ENCODE results near the gene CHMP4B.

Gene CHMP4B

DNA sequence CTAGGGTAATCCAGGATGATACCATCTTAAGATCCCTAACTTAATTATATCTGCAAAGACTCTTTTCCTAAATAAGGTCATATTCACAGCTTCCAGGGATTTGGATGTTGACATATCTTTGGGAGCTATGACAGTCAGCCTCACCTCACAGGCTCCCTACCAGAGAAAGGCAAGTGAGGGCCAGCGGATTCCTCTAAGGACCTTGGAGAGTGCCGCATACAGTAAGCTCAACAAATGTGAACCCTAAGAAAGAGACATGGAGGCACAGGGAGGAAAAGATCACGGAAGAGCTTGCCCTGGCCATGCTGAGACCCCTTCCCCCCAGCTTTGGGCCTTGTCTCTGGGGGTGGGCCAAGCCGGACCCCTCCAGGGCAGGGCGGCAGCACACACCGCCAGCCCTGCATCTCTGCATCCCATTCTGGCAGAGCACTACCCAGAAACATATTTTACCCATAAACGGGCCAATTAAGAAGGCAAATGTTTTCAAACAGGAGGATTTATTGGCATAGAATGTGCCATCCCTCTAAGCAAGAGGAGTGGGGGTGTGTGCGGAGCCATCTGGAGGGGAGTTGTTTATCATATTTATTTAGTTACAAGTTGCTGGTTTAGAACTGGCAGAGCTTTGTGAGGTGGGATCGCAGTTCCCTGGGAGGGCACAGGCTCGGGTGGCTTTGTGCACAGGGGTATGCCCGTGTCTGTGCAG lies 55.4 kb downstream of the CHMP4B start:
- no peak for DNase-seq

DNA sequence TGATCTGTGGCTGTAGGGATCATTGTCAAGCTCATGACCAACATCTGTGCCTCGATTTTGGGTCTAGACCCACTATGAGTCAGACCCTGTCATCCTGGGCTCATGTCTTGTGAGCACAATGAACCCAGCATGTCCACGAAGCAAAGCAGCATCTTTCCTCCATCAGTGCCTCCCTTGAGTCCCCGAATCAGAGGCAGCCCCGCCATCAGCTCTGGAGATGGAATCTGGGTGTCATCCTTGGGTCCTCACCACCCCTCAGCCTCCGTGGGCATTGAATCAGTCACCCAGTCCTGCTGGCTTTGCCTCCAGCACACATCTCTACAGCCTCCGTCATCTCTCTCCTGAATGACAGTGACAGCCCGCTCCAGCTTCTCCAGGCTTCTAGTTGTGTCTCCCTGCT lies 56.9 kb downstream of the CHMP4B start:
- no peak for DNase-seq

DNA sequence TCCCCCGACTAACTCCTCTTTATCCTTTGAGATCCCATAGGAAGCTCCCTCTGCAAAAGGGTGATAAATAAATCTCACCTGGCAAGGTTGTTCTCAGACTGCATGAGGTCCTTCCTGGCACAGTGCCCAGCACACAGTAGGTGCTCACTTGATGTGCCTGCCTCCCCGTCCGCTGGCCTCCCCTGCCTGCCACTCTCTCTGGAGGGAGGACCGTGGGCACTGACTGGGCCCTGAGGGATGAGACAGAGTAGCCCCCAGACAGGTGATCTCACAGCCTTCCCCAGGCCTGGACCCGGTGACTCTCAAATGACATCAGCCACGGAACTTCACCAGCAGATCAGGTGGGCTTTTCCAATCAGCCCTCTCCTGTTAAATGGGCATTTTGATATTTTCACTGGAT lies 57.4 kb downstream of the CHMP4B start:
- DNase-seq = no peak

DNA sequence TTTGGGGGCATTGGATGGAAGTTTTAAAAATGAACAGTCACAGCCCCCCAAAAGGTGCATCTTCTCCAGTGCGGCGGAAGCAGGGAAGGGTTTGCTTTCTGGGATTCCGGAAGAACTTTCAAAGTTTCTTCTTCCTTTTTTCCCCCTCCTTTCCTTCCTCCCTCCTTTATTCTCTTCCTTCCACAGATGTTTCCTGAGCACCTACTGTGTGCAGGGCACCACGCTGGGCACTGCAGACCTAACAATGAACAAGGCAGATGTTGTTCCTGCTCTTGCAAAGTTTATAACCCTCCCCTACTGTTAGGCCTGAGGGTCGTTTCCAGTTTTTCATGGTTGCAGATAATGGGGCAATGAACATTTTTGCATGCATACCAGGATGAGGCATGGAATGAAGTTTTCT lies 58.1 kb downstream of the CHMP4B start:
- no peak for DNase-seq

- no peak for DNase-seq
Observed at GRCh38 chr20:33871362-33871761, 60.2 kb downstream of the CHMP4B start.

DNA sequence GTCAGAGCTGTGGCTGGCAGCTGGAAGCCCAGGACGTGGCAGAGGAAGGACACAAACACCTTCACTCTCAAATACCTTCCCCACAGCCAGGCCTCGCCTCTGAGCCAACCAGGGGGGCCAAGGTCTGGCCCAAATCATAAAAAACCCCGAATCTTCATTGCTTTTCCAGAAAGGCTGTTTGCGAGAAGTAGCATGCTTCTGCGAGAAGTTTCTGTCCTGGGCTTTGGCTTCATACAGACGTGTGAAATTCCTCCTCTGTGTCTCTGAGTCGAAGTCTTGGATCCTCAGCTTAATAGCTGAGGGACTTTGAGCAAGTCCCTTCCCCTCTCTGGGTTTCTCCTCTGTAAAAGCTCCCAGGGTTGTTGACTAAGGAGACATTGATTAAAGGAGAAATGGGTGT lies 63.0 kb downstream of the CHMP4B start:
- no peak for DNase-seq

DNA sequence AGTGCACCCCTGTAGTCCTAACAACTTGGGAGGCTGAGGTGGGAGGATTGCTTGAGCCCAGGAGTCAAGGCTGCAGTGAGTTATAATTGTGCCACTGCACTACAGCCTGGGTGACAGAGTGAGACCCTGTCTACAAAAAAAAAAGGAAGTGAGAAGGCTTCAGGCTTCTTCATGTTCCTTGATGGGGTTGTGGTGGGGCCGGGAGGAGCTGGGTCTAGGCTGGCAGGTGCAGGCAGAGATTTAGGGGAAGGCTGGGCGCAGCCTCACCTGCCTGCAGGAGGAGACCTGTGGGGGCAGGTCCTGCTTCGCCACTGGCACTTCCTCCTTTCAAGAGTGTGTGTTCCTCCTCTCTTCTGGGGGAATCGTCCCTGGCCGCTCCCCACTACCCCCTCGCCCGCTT lies 63.9 kb downstream of the CHMP4B start:
- no peak for DNase-seq

- DNase-seq = no peak
Observed at GRCh38 chr20:33875534-33876026, 64.4 kb downstream of the CHMP4B start.

DNA sequence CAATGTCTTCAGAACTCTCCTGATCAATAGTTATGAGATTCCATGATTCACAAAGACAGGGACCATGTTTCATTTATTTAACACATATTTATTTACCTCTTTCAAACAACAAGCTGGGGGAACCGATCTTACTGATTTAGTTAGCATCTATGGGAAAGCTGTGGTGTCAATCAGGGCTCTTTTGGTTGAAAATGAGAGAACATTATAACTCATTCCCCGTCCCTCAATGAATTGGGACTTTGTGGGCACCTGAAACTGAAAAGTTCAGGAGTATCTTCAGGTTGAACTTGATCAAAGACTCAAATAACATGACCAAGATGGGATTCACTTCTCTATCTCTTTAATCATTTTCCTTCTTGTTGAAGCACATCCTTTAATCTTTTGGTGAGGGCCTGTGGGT lies 67.4 kb downstream of the CHMP4B start:
- DNase-seq = no peak

GRCh38 chr20:33880396-33880795 lies 69.2 kb downstream of the CHMP4B start:
- DNase-seq = no peak

DNA sequence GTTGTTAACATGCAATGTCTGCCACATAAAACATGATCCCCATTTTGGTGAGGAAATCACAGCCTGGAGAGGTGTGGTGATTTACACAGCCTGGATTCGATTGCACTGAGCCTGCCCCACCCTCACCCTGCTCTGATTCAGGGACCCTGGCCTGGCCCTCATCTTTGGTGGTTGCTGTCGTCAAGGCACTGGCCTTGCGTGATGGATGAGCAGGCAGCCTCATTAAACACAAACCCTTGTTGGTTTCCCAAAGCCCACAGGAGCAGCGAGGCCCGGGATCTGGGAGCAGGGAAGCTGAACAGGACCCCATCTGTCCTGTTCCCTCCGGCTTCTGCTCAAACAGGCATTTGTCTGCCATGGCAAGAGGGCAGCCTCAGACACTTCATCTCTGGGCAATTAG lies 70.8 kb downstream of the CHMP4B start:
- no peak for DNase-seq

- no peak for DNase-seq
Observed at GRCh38 chr20:33882481-33882880, 71.3 kb downstream of the CHMP4B start.

GRCh38 chr20:33883164-33883563 lies 72.0 kb downstream of the CHMP4B start:
- DNase-seq = no peak

DNA sequence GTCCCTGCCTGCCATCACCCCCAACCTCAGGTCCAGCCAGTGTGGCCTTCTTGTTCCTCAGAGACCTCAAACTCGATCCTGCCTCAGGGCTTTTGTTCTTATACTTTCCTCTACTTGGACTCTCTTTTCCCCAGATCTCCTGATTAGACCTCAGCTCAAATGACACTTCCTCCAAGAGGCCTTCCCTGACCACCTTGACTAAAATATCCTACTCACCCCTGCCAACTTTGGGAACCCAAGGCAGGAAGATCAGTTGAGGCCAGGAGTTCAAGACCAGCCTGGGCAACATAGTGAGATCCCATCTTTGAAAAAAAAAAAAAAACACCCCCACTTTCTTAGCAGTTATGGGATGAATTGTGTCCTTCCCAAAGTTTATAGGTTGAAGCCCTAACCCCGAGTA lies 73.5 kb downstream of the CHMP4B start:
- no peak for DNase-seq

GRCh38 chr20:33889312-33889711 lies 78.2 kb downstream of the CHMP4B start:
- no peak for DNase-seq

DNA sequence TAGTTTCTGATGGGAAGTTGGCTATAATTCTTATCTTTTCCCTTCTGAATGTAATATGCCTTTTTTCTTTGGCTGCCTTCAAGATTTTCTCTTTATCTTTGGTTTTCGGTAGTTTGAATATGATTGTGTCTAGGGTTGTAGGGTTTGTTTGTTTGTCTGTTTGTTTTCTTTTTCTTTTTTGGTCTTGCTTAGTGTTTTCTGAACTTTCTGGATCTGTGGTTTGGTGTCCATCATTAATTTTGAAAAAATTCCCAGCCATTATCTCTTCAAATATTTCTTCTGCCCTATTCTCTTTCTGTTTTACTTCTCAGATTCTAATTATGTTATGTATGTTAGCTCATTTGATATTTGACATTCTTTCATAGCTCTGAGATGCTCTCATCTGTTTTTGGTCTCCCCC lies 79.4 kb downstream of the CHMP4B start:
- no peak for DNase-seq

DNA sequence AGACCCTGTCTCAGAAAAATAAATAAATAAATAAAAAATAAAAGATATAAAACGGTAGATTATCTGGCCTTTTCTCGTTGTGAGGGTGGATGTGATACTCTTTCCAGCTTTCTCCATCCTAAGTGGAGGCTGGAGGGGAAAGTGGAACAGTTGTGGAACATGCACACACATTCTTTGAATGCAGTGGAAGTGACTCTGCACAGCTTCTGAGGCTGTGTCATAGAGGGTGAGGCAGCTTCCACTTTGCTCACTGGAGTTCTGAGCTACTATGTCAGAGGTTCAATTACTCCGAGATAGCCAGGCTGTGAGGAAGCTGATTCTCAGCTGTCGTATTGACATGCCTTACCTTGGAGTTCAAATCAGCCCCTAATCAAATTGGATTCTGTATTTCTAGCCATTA lies 82.2 kb downstream of the CHMP4B start:
- no peak for DNase-seq

- no peak for DNase-seq
Observed at GRCh38 chr20:33894798-33895197, 83.7 kb downstream of the CHMP4B start.

DNA sequence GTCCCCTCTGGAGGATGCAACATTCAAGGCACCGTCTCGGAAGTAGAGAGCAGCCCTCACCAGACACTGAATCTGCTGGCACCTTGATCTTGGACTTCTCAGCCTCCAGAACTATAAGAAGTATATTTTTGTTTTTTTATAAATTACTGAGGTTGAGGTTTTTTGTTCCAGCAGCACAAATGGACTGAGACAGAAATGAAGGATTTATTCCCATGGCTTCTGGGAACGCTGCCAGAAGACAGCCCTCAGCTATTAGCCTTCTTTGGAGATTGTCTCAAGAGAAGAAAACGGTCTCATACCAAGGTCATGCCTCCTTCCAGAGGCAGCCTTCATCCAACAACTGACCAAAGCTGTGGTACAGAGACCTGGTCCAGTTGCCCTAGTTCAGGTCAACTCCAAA lies 85.4 kb downstream of the CHMP4B start:
- DNase-seq = no peak

DNA sequence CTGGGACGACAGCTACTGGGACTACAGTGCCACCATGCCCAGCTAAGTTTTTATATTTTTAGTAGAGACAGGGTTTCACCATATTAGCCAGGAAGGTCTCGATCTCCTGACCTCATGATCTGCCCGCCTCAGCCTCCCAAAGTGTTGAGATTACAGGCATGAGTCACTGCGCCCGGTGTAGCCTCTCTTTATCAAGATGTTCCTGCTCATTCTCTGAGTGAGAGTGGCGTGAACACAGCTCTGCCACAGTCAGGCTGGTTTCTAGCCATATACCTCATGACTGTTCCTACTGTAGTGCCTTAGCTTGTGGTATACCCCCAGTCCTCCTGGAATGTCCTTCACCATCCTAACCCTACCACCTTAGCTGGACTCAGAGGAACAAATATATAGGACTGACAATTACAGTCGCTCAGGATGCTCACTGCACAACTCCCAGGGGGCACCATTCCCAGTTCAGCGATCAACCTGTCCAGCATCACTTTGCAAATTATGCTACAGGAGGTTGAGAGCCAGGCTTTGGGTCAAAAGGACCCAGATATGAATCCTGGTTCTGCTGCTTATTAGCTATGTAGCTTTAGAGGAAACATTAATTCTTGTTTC lies 86.3 kb downstream of the CHMP4B start:
- peak; percentile 3 to 7 for DNase-seq

DNA sequence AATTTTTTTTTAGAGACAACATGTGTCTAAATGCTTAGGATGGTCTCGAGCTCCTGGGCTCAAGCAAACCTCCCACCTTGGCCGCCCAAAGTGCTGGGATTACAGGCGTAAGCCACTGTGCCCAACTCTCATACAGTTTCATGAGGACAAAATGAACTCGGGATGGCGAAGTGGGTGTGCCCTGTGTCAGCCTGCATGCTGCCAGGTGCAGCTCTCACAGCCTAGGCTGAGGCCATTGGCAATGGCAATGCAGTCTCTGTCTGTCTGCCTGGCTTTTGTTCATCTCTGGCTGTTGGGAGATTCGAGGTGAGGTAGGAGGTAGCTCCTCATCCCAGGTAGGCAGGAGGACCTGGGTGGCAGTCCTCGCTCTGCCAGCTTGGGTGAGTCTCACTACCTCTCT lies 88.0 kb downstream of the CHMP4B start:
- no peak for DNase-seq

DNA sequence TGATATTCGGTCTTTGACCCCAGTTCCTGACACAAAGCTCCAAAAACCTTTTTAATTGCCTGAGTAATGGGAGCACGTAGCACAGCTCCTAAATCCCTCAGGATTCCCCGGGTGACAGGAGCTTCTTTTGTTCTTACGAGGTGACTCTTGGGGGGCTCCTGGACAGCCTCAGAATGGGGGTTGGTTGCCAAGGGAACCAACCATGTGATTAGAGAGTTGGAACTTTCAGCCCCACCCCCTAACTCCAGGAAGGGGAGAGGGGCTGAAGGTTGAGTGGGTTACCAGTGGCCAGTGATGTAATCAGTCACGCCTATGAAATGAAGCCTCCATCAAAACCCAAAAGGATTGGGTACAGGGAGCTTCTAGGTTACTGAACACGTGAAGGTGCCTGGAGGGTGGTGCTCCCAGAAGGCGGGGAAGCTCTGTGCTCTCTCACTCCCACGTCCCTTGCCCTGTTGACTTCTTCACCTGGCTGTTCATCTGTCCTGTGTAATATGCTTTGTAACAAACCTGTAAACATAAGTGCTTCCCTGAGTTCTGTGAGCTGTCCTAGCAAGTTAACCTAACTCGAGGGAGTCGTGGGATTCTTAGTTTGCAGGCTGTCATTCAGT lies 89.5 kb downstream of the CHMP4B start:
- DNase-seq = no peak

- no peak for DNase-seq
Observed at GRCh38 chr20:33901132-33901523, 90.0 kb downstream of the CHMP4B start.

DNA sequence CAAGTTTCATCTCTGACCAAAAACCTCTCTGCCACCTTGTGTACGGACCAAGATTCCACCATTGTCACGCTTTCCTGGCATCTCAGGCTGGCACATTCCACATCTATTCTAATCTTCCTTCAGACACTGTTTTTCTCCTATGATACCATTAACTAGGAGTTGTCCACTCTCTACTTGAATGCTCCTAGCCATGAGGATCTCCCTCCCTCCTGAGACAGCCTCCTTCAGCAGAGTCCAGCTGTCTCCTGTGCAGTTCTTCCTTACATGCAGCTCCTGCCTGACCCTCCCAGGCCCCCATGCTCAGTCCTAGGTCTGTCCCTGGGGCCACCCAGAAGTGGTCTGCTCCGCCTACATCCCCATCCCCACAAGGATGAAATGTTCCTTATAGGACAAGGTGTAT lies 90.9 kb downstream of the CHMP4B start:
- DNase-seq = no peak
